Measurements from ENCODE around the gene RAPGEF5.

GRCh38 chr7:22394739-22395138, 37.8 kb upstream of the RAPGEF5 start:
- TF ChIP-seq CTCF (conservative IDR thresholded peaks at IDR 0.05 in 1 of 2, IDR thresholded peaks at IDR 0.05 in 1 of 2; ENCODE audit: extremely low read depth in 1 of 2, insufficient read depth in 1 of 2, low read depth in 1 of 2, low read length in 2 of 2) (no peak), EZH2 (IDR thresholded peaks at IDR 0.05; ENCODE audit: borderline replicate concordance, low read length) (no peak)
